ENCODE results near the gene ARID1A. TPM values are rescaled to one million over a fixed set of nuclear protein-coding genes. Genes with fewer than 3 reads are reported as not detected.

The ARID1A gene
- total RNA-seq, 2 donors from 2014 or later, result 49.6 to 76.2 TPM

DNA sequence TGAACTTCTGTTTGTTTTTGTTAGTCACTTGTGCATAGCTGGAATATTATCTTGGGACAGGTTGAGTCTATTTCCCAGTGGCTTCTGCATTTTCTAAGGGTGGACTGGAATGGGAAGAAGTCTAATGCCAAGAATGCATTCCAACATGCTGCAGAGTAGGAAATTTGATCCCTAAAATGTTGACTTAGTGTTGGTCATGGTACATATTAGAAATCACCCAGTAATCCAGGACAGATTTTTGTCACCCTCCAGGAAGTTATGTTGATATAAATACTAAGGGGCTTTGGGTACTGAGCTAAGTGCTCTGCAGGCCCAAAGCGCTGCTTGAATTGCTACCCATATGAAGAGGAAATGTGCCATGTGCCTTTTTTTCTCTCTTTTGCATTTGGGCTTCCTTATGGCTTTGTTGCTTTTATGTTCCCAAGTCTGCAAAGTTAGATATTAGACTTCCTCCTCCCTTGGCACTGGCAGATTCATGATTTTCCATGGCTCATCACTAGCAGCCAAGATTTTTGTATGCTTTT is 10.0 kb downstream of the ARID1A start:
- Histone ChIP-seq H3K4me3 (no peak overlapping the region), H3K36me3 (no peaks in the 10 kb centered on the region), H3K4me1 (peaks cover 34% of the 10 kb centered on the region)

GRCh38 chr1:26706315-26706714 is 10.5 kb downstream of the ARID1A start:
- DNase-seq, result peak; percentile 54
- H3K27ac ChIP-seq, result peak overlapping the region; percentile 50
- no peaks in the 10 kb centered on the region for H3K9me3 ChIP-seq
- no peak overlapping the region for H3K4me3 ChIP-seq
- H3K4me1 ChIP-seq, result peaks cover 30% of the 10 kb centered on the region
- no peaks in the 10 kb centered on the region for H3K36me3 ChIP-seq
- no peak for TF ChIP-seq CTCF (IDR thresholded peaks at IDR 0.05)
- no peaks in the 10 kb centered on the region for H3K27me3 ChIP-seq
- peak overlapping the region in 1 of 2 donors; percentile 35 for H3K9ac ChIP-seq (ENCODE audit: low read depth in 2 of 2, low read length in 2 of 2)
- intact Hi-C loops (cut with DNase I), result no loop called here

More for the DNA sequence above, 10.0 kb downstream of the ARID1A start:
- no peaks in the 10 kb centered on the region for H3K9me3 ChIP-seq
- H3K27me3 ChIP-seq, result no peaks in the 10 kb centered on the region
- peak overlapping the region in 1 of 2 donors; percentile 35 for H3K9ac ChIP-seq (ENCODE audit: low read depth in 2 of 2, low read length in 2 of 2)
- intact Hi-C loops (cut with DNase I), result no loop called here
- no peak for DNase-seq
- H3K27ac ChIP-seq, result peak overlapping the region; percentile 50
- no peak for TF ChIP-seq CTCF (IDR thresholded peaks at IDR 0.05)

DNA sequence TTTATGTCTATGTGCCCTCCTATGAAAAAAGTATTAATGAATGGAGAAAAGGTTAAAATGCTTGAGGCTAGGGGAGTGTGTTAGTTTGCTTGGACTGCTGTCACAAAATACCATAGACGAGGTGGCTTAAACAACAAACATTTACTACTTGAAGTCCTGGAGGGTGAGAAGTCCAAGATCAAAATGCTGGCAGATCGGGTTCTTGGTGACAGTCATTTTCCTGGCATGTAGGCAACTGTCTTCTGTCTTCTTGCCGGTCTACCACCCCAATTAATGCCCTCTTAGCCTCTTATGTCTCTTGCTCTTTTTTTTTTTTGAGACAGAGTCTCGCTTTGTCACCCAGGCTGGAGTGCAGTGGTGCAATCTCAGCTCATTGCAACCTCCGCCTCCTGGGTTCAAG is 15.0 kb downstream of the ARID1A start:
- no peak for TF ChIP-seq CTCF (IDR thresholded peaks at IDR 0.05)
- H3K9ac ChIP-seq (ENCODE audit: low read depth in 2 of 2, low read length in 2 of 2), result no peak overlapping the region
- H3K27me3 ChIP-seq, result no peaks in the 10 kb centered on the region
- DNase-seq, result no peak
- no peaks in the 10 kb centered on the region for H3K9me3 ChIP-seq
- no peak overlapping the region for H3K4me3 ChIP-seq
- no peaks in the 10 kb centered on the region for H3K36me3 ChIP-seq
- intact Hi-C loops (cut with DNase I), result no loop called here
- H3K4me1 ChIP-seq, result peaks cover 7% of the 10 kb centered on the region
- no peak overlapping the region for H3K27ac ChIP-seq

DNA sequence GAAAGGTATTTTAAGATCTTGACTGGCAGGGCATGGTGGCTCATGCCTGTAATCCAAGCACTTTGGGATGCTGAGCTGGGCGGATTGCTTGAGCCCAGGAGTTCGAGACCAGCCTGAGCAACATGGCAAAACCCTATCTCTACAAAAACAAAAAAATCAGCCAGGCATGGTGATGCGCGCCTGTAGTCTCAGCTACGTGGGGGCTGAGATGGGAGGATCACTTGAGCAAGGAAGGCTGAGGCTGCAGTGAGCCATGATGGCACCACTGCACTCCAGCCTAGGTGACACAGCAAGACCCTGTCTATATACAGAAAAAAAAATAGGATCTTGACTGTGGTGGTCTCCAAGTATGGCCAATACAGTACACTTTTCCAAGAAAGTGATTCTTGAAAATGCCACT is 16.0 kb downstream of the ARID1A start:
- no peak overlapping the region for H3K27ac ChIP-seq
- no peak overlapping the region for H3K9ac ChIP-seq (ENCODE audit: low read depth in 2 of 2, low read length in 2 of 2)
- no peak for DNase-seq
- no peak for TF ChIP-seq CTCF (IDR thresholded peaks at IDR 0.05)
- intact Hi-C loops (cut with DNase I), result no loop called here
- H3K4me1 ChIP-seq, result no peaks in the 10 kb centered on the region
- H3K9me3 ChIP-seq, result no peaks in the 10 kb centered on the region
- no peak overlapping the region for H3K4me3 ChIP-seq
- no peaks in the 10 kb centered on the region for H3K36me3 ChIP-seq
- H3K27me3 ChIP-seq, result no peaks in the 10 kb centered on the region

- no peak overlapping the region for H3K27ac ChIP-seq
Observed at GRCh38 chr1:26717017-26717491, 21.2 kb downstream of the ARID1A start.

More at GRCh38 chr1:26717017-26717491, 21.2 kb downstream of the ARID1A start:
- no peaks in the 10 kb centered on the region for H3K36me3 ChIP-seq
- no peak for DNase-seq
- H3K9me3 ChIP-seq, result no peaks in the 10 kb centered on the region
- peaks cover 7% of the 10 kb centered on the region for H3K4me1 ChIP-seq
- no peak overlapping the region for H3K9ac ChIP-seq (ENCODE audit: low read depth in 2 of 2, low read length in 2 of 2)
- H3K27me3 ChIP-seq, result no peaks in the 10 kb centered on the region
- no peak overlapping the region for H3K4me3 ChIP-seq
- TF ChIP-seq CTCF (IDR thresholded peaks at IDR 0.05), result no peak
- intact Hi-C loops (cut with DNase I), result no loop called here
